ENCODE results near the gene CLSTN2. TPM values are rescaled to one million over a fixed set of nuclear protein-coding genes. Genes with fewer than 3 reads are reported as not detected.

CLSTN2 gene
- polyA plus RNA-seq, 1 experiment, result 0.04 TPM

GRCh38 chr3:140355481-140355880 is 420.5 kb downstream of the CLSTN2 start:
- DNase-seq (ENCODE audit: low read depth, low spot score), result no peak
- CTCF ChIA-PET, result no interaction called here
- no peaks in the 10 kb centered on the region for H3K9me3 ChIP-seq (ENCODE audit: control insufficient read depth, insufficient read depth, low read length)
- H3K4me3 ChIP-seq (ENCODE audit: low read depth, low read length), result no peak overlapping the region
- TF ChIP-seq CTCF (IDR thresholded peaks at IDR 0.05; ENCODE audit: low read depth, low read length), result no peak
- POLR2A ChIA-PET, result no interaction called here
- no peak overlapping the region for H3K27ac ChIP-seq (ENCODE audit: low read depth, low read length)
- no peaks in the 10 kb centered on the region for H3K27me3 ChIP-seq (ENCODE audit: control insufficient read depth, insufficient read depth, low read length)

- TF ChIP-seq CTCF (IDR thresholded peaks at IDR 0.05; ENCODE audit: low read depth, low read length), result no peak
- DNase-seq (ENCODE audit: low read depth, low spot score), result no peak
- H3K27ac ChIP-seq (ENCODE audit: low read depth, low read length), result no peak overlapping the region
- no peaks in the 10 kb centered on the region for H3K9me3 ChIP-seq (ENCODE audit: control insufficient read depth, insufficient read depth, low read length)
- ChIA-PET POLR2A (no interaction called here), CTCF (no interaction called here)
- no peak overlapping the region for H3K4me3 ChIP-seq (ENCODE audit: low read depth, low read length)
- no peaks in the 10 kb centered on the region for H3K27me3 ChIP-seq (ENCODE audit: control insufficient read depth, insufficient read depth, low read length)
Observed at GRCh38 chr3:140358686-140359085, 423.7 kb downstream of the CLSTN2 start.

- CTCF ChIA-PET, result no interaction called here
Observed at GRCh38 chr3:140359233-140359995, 424.4 kb downstream of the CLSTN2 start.

GRCh38 chr3:140360332-140360731 is 425.3 kb downstream of the CLSTN2 start:
- ChIA-PET CTCF (no interaction called here), POLR2A (no interaction called here)
- Histone ChIP-seq H3K27ac (ENCODE audit: low read depth, low read length) (no peak overlapping the region), H3K9me3 (ENCODE audit: control insufficient read depth, insufficient read depth, low read length) (no peaks in the 10 kb centered on the region), H3K27me3 (ENCODE audit: control insufficient read depth, insufficient read depth, low read length) (no peaks in the 10 kb centered on the region), H3K4me3 (ENCODE audit: low read depth, low read length) (no peak overlapping the region)
- no peak for TF ChIP-seq CTCF (IDR thresholded peaks at IDR 0.05; ENCODE audit: low read depth, low read length)
- DNase-seq (ENCODE audit: low read depth, low spot score), result no peak

More at GRCh38 chr3:140359233-140359995, 424.4 kb downstream of the CLSTN2 start:
- no peaks in the 10 kb centered on the region for H3K9me3 ChIP-seq (ENCODE audit: control insufficient read depth, insufficient read depth, low read length)
- no peak overlapping the region for H3K27ac ChIP-seq (ENCODE audit: low read depth, low read length)
- POLR2A ChIA-PET, result no interaction called here
- no peak for DNase-seq (ENCODE audit: low read depth, low spot score)
- no peak for TF ChIP-seq CTCF (IDR thresholded peaks at IDR 0.05; ENCODE audit: low read depth, low read length)
- H3K27me3 ChIP-seq (ENCODE audit: control insufficient read depth, insufficient read depth, low read length), result no peaks in the 10 kb centered on the region
- H3K4me3 ChIP-seq (ENCODE audit: low read depth, low read length), result no peak overlapping the region

- no peak overlapping the region for H3K27ac ChIP-seq (ENCODE audit: low read depth, low read length)
- DNase-seq (ENCODE audit: low read depth, low spot score), result no peak
- H3K9me3 ChIP-seq (ENCODE audit: control insufficient read depth, insufficient read depth, low read length), result no peaks in the 10 kb centered on the region
- no peak for TF ChIP-seq CTCF (IDR thresholded peaks at IDR 0.05; ENCODE audit: low read depth, low read length)
- no peaks in the 10 kb centered on the region for H3K27me3 ChIP-seq (ENCODE audit: control insufficient read depth, insufficient read depth, low read length)
- H3K4me3 ChIP-seq (ENCODE audit: low read depth, low read length), result no peak overlapping the region
- CTCF ChIA-PET, result no interaction called here
- POLR2A ChIA-PET, result no interaction called here
Observed at GRCh38 chr3:140363801-140364200, 428.8 kb downstream of the CLSTN2 start.
